RPMI7951 (cell line): ENCODE data around the gene METTL4. TPM values are rescaled to one million over a fixed set of nuclear protein-coding genes. Genes with fewer than 3 reads are reported as not detected.
A peak's percentile ranks its signal among the peaks of the same experiment; 100 is the strongest.

Experiments used
- DNase-seq: peaks from one replicate; pipeline ENCODE4 v3.0.0-alpha.2; 2012; ENCODE audit warnings: low read depth
- total RNA-seq: library from RNA; depleted of rRNA; stranded (reverse); fragments of >200 nt; shearing (Covaris generic); gene quantifications from 2 replicates; pipeline ENCODE4 v1.2.3, GENCODE V29; 2014; rRNA removed

METTL4 gene
- total RNA-seq, 1 experiment from 2014 or later: 17.8 TPM

GRCh38 chr18:2515908-2516625 lies 55.2 kb downstream of the METTL4 start:
- DNase-seq: peak; percentile 97

GRCh38 chr18:2515171-2515787 lies 56.0 kb downstream of the METTL4 start:
- DNase-seq: peak; percentile 95

GRCh38 chr18:2513616-2514015 lies 57.7 kb downstream of the METTL4 start:
- peak; percentile 26 for DNase-seq

GRCh38 chr18:2512059-2512458 lies 59.2 kb downstream of the METTL4 start:
- no peak for DNase-seq

DNA sequence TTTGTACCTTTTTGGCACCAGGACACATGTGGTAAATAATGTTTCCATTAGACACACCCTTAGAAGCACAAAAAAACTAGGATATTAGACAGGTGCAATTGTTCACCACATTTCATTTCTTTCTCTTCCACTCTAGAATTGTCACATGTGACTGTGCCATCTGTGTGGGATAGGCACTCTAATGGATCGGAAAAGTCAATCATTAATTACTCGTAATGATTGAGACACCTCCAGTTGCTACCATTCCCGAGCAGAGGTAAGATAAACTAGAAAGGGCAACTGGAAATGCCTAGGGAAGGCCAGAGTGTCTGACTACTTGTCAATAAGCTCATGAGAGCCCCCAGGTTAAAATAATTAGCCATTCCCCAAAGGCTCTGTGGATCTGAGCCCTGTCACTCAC lies 59.9 kb downstream of the METTL4 start:
- DNase-seq: no peak

GRCh38 chr18:2510416-2510815 lies 60.9 kb downstream of the METTL4 start:
- DNase-seq: no peak

DNA sequence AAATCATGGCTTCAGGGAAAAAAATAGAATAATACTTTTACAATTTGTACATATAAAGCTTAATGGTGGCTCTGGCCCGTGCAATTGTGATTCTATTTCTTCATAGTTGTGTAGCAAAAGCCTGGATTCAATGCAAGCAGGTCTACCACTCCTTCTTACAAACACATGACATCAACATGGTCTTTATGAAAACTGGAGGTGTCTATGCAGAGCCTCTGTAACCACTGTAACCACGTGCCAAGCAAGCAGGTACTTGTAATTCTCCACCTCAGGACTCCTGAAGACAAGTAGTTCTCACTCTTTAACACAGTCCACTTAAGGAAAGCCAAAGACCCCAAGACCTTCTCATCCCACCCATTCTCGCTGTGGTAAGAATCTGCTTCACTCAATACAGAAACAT lies 62.6 kb downstream of the METTL4 start:
- no peak for DNase-seq

GRCh38 chr18:2508155-2508554 lies 63.1 kb downstream of the METTL4 start:
- DNase-seq: no peak

- DNase-seq: no peak
These were observed 66.7 kb downstream of the METTL4 start for GRCh38 chr18:2504642-2505041.

- DNase-seq: no peak
These were observed 68.4 kb downstream of the METTL4 start for GRCh38 chr18:2502880-2503279.

GRCh38 chr18:2502394-2502793 lies 68.9 kb downstream of the METTL4 start:
- no peak for DNase-seq

- no peak for DNase-seq
These were observed 73.5 kb downstream of the METTL4 start for GRCh38 chr18:2497797-2498196.

- DNase-seq: no peak
These were observed 75.9 kb downstream of the METTL4 start for GRCh38 chr18:2495381-2495780.

DNA sequence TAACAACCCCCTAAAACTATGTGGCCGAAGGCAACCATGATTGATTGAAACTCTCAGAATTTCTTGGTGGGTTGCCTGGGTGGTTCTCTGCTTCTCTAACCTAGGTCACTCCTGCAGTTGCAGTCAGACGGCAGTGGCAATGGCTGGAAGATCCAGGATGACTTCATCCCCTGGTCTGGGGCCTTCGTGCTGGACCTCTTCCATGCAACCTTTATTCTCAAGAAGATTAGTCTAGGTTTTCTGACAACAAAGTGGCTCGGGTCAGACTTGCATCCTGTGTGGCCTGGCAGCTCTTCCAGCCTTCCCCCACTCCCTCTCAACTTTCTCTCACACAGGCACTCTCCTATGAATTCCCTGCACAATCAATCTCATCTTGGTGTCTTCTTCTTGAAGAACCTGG lies 76.4 kb downstream of the METTL4 start:
- DNase-seq: peak; percentile 83

Other genes starting within 250 kb of the METTL4 start
- 83.3 and 99.5 TPM in 2 replicates for gene NDC80, start 52 bp upstream of the METTL4 start, total RNA-seq
- 39.7 and 48.8 TPM in 2 replicates for gene SMCHD1, start 84.2 kb upstream of the METTL4 start, total RNA-seq